HG02763 (cell line): ENCODE results near the gene SPESP1.

Experiments used
- ATAC-seq: cut with Tn5 transposase; IDR thresholded peaks from one replicate; pipeline ENCODE4 v1.9.1; 2021; ENCODE audit warnings: mild to moderate bottlenecking, moderate library complexity; ENCODE audit not compliant: unreplicated experiment

The SPESP1 gene

DNA sequence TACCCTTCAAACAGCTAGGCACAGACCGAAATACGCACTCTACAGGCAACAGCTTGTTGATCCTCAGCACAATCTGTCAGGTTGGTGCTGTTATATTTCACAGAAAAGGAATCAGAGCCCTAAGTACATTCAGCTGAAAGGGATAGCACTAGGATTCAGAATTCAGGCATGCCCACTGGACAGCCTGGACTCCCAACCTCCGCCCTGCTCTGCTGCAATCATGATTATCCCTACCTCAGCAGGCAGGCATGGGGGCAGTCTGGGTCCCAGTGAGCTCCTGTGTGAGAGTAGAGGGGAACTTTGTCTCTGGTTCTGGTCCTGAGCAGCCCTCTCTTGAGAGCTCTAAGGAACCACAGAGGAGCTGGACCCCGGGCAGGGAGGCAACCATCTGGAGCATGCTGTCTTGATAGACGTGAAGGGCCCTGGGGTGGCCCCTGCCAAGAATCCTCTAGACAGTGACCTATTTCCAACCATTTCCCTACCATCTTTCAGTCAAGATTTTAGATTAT is 60.7 kb downstream of the SPESP1 start:
- no peak for ATAC-seq

GRCh38 chr15:68991723-68992122 is 61.4 kb downstream of the SPESP1 start:
- no peak for ATAC-seq

DNA sequence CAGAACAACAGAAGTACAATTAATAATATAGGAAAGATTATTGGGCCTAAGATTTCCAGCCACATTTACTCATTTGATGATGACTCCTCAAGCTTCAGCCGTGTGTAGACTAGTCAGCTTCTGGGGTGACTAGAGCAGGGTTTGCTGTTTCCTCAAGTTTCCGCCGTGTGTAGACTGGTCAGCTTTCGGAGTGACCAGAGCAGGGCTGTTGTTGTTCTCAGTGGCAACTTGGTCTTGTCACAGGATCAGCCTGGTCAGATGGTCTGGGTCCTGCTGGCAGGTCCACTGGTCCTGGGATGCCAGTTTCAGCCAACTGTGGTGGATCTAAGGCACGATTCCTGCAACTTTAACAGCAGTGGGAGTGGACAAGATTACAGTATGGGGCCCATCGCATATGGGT is 62.4 kb downstream of the SPESP1 start:
- no peak for ATAC-seq

GRCh38 chr15:68993276-68993675 is 63.0 kb downstream of the SPESP1 start:
- ATAC-seq, result no peak

DNA sequence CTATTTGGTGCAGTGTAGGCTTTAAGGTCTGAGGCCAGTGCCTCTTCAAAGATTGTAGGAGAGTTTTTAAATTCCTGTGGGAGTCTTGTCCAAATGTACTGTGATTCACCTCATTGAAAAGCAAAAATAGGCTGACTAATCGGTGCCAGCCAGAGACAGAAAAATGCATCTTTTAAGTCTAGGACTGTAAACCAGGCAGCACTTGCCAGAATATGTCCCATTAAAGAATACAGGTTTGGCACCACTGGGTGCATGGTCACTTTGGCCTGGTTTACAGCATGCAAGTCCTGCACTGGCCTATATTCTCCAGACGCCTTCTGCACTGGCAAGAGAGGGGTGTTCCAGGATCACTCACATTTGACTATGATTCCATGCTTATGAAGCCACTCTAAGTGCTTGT is 63.8 kb downstream of the SPESP1 start:
- no peak for ATAC-seq

DNA sequence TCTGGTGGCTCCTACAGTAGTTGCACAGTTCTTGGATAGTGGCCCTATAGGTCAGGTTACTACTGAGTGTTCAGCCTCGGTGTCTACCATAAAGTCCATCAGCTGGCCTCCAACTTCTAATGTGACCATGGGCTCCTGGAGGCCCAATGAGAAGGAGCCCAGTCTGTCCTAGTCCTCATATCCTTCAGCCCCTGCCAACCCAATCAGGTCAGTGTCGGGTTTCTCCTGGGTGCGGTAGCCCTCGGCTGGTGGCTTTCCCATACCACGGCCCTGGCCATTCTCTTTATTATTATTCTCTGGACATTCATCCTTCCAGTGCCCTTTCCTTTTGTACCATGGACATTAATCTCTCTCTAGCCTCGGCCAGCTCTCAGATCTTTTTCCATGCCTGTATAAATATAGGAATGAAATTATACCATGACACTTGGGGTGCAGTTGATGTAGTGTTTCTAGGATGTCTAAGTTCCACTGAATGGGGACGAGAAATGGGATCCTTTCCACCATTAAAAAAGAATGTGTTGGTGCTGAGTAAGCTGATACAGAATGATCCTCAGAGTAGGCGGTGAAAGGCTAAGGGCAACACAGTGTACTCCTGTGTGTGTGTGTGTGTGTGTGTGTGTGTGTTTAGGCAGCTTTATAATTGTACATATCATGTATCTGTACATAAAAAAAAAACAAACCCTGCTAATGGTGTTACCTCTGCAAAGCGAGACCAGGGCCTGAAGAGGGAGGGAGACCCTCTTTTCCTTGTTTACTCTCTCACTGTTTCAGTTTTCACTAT is 64.8 kb downstream of the SPESP1 start:
- ATAC-seq, result no peak
